HepG2 (cell line): Measurements from ENCODE around the gene WIF1. TPM values are rescaled to one million over a fixed set of nuclear protein-coding genes. Genes with fewer than 3 reads are reported as not detected.

Experiments used
- ATAC-seq: fragments of 200-7000 bp; cut with Tn5 transposase; 3 replicates; pipeline ENCODE4 v1.9.1; 2020; ENCODE audit warnings: mild to moderate bottlenecking, moderate library complexity
- BruUV-seq: library from RNA; stranded (reverse); fragments of 400-500 nt; replicated peaks from 2 replicates; lab custom pipeline; 2021; lab: Mats Ljungman, UMichigan
- CTCF ChIA-PET: fragments of 300-600 bp; formaldehyde crosslinking; extraction: SDS; loops from one replicate; lab custom pipeline; 2021; ENCODE audit warnings: low total read pairs, inconsistent platforms, low intra/inter-chr PET ratio; lab: Yijun Ruan, JAX
- POLR2A ChIA-PET: fragments of 350-600 bp; sonication (Branson Sonifier 250); formaldehyde crosslinking; loops from one replicate; lab custom pipeline; 2020; ENCODE audit warnings: antibody characterized with exemption, inconsistent platforms; lab: Yijun Ruan, JAX
- DNase-seq: peaks from one replicate; pipeline ENCODE4 v3.0.0-alpha.2; 2015; ENCODE audit warnings: low spot score
- FAIRE-seq: peaks from 3 replicates; lab custom pipeline; 2011; peaks lifted over from hg19 to GRCh38; lab: Jason Lieb, UNC
- H2AFZ ChIP-seq: one replicate; pipeline ENCODE4 v1.6.1; 2011; ENCODE audit warnings: low read length, inconsistent platforms
- H3K27ac ChIP-seq: fragments of 300-600 bp; 3 replicates; pipeline ENCODE4 v1.8.0; 2011; ENCODE audit warnings: mixed run types, mild to moderate bottlenecking, mixed read lengths, low read length, inconsistent platforms; ENCODE audit not compliant: insufficient read depth; ENCODE audit errors: extremely low read length
- H3K27me3 ChIP-seq, 2 experiments: fragments of 200-600 bp in 1 of 2; 2 replicates in 1 of 2; 3 replicates in 1 of 2; pipeline versions ENCODE4 v1.6.0 to v1.8.0; 2011; ENCODE audit warnings: low read length in 2 of 2, mild to moderate bottlenecking in 2 of 2, moderate library complexity in 2 of 2, inconsistent platforms in 1 of 2; ENCODE audit not compliant: insufficient read depth in 2 of 2, control insufficient read depth in 1 of 2
- H3K36me3 ChIP-seq, 2 experiments: fragments of 200-600 bp in 1 of 2; replicated peaks in 1 of 2; 2 replicates in 1 of 2; 3 replicates in 1 of 2; pipeline versions ENCODE4 v1.5.1 to v1.8.0; 2011; ENCODE audit warnings: low read length in 2 of 2, inconsistent platforms in 1 of 2; ENCODE audit not compliant: insufficient read depth in 2 of 2, control insufficient read depth in 1 of 2
- H3K4me1 ChIP-seq: 2 replicates; pipeline ENCODE4 v1.5.1; 2012; ENCODE audit warnings: low read length, inconsistent platforms; ENCODE audit not compliant: insufficient read depth
- H3K4me2 ChIP-seq: 2 replicates; pipeline ENCODE4 v1.6.0; 2011; ENCODE audit warnings: low read depth, low read length, inconsistent platforms
- H3K4me3 ChIP-seq, 3 experiments: fragments of 200-600 bp in 1 of 3; sonication (generic), shearing (Covaris generic) in 1 of 3; replicated peaks in 1 of 3; 2 replicates each; pipeline ENCODE4 v1.5.1; 2011 to 2016; ENCODE audit warnings: low read length in 3 of 3, inconsistent platforms in 2 of 3, low read depth in 2 of 3, mild to moderate bottlenecking in 2 of 3, control low read depth in 1 of 3, mixed read lengths in 1 of 3; ENCODE audit not compliant: insufficient read depth in 1 of 3
- H3K79me2 ChIP-seq: one replicate; pipeline ENCODE4 v1.6.1; 2011; ENCODE audit warnings: low read length, inconsistent platforms; ENCODE audit not compliant: insufficient read depth
- H3K9ac ChIP-seq: 2 replicates; pipeline ENCODE4 v1.6.0; 2011; ENCODE audit warnings: mild to moderate bottlenecking, low read depth, low read length, inconsistent platforms; ENCODE audit not compliant: insufficient read depth
- H3K9me3 ChIP-seq: 2 replicates; pipeline ENCODE4 v1.5.1; 2012; ENCODE audit warnings: mild to moderate bottlenecking, low read length
- H4K20me1 ChIP-seq: 2 replicates; pipeline ENCODE4 v1.6.0; 2011; ENCODE audit warnings: inconsistent platforms, mild to moderate bottlenecking, low read length, moderate library complexity; ENCODE audit not compliant: insufficient read depth
- ATAD3A ChIP-seq: sonication (generic); formaldehyde crosslinking; IDR thresholded peaks from 2 replicates; pipeline ENCODE4 v1.4.0; 2020; ENCODE audit warnings: missing genetic modification reagents
- ATF7 ChIP-seq, 2 experiments: fragments of 450-650 bp in 1 of 2; sonication (generic) in 1 of 2; formaldehyde crosslinking in 1 of 2; IDR thresholded peaks; 2 replicates each; pipeline versions ENCODE4 v1.4.0 to v1.6.1; 2016 to 2020; ENCODE audit warnings: antibody characterized with exemption in 1 of 2, mild to moderate bottlenecking in 1 of 2, missing genetic modification reagents in 1 of 2
- KDM2A ChIP-seq: sonication (generic); formaldehyde crosslinking; IDR thresholded peaks from 2 replicates; pipeline ENCODE4 v1.4.0; 2020; ENCODE audit warnings: low read depth, missing genetic modification reagents, borderline replicate concordance
- MAZ ChIP-seq, 2 experiments: sonication (generic) in 1 of 2; formaldehyde crosslinking in 1 of 2; IDR thresholded peaks; 2 replicates each; pipeline versions ENCODE4 v1.5.0 to v1.6.1; 2012 to 2020; ENCODE audit warnings: low read depth in 2 of 2, mild to moderate bottlenecking in 2 of 2, borderline replicate concordance in 1 of 2, improper control_type of control experiment in 1 of 2, low read length in 1 of 2, missing genetic modification reagents in 1 of 2, moderate library complexity in 1 of 2
- MED8 ChIP-seq: sonication (generic); formaldehyde crosslinking; IDR thresholded peaks from 2 replicates; pipeline ENCODE4 v1.8.1; 2023; ENCODE audit warnings: mild to moderate bottlenecking, missing genetic modification reagents; ENCODE audit not compliant: insufficient replicate concordance
- RBFOX2 ChIP-seq: fragments of 200-400 bp; formaldehyde crosslinking; IDR thresholded peaks from 2 replicates; pipeline ENCODE4 v1.6.1; 2017; ENCODE audit warnings: low read depth, mild to moderate bottlenecking, low read length
- RFX1 ChIP-seq: fragments of 450-650 bp; IDR thresholded peaks from 2 replicates; pipeline ENCODE4 v1.6.1; 2017
- SMARCE1 ChIP-seq: fragments of 450-650 bp; IDR thresholded peaks from 2 replicates; pipeline ENCODE4 v1.6.1; 2017; ENCODE audit warnings: borderline replicate concordance
- STAG1 ChIP-seq: sonication (generic); formaldehyde crosslinking; IDR thresholded peaks from 2 replicates; pipeline ENCODE4 v1.4.0; 2020; ENCODE audit warnings: missing genetic modification reagents
- XBP1 ChIP-seq: sonication (generic); formaldehyde crosslinking; IDR thresholded peaks from 2 replicates; pipeline ENCODE4 v1.5.0; 2020; ENCODE audit warnings: missing genetic modification reagents
- ZFP1 ChIP-seq: IDR thresholded peaks from 2 replicates; pipeline ENCODE4 v1.6.1; 2016
- ZNF558 ChIP-seq: sonication (generic); formaldehyde crosslinking; IDR thresholded peaks from 2 replicates; pipeline ENCODE4 v1.9.0; 2022; ENCODE audit warnings: mild to moderate bottlenecking, missing genetic modification reagents, borderline replicate concordance
- ZNF562 ChIP-seq: sonication (generic); formaldehyde crosslinking; IDR thresholded peaks from 2 replicates; pipeline ENCODE4 v1.8.0; 2022; ENCODE audit warnings: missing genetic modification reagents, borderline replicate concordance
- ZNF747 ChIP-seq: sonication (generic); formaldehyde crosslinking; IDR thresholded peaks from 2 replicates; pipeline ENCODE4 v1.8.1; 2023; ENCODE audit warnings: missing genetic modification reagents, mild to moderate bottlenecking, borderline replicate concordance
- WGBS: methylation state at CpG from one replicate; pipeline ENCODE4 v1.1.6; 2017; ENCODE audit warnings: low lambda C conversion rate; 5-methylcytosine and 5-hydroxymethylcytosine counted together
- in situ Hi-C: cut with HindIII; loops from 2 replicates; pipeline ENCODE4 v1.10.0; 2017; ENCODE audit warnings: low pct_unique_long_range_greater_than_20kb; ENCODE audit not compliant: extremely low pct_ligation_motif_present
- intact Hi-C: fragments of 100-400 bp; cut with micrococcal nuclease; formaldehyde crosslinking; loops from one replicate; pipeline ENCODE4 v1.10.0; 2022; ENCODE audit not compliant: unreplicated experiment
- polyA plus RNA-seq, 8 experiments: library from polyadenylated mRNA; depleted of rRNA in 3 of 8; stranded (reverse) in 7 of 8; unstranded in 1 of 8; fragments of >200 nt; fragmentation: Illumina TruSeq in 4 of 8; extraction: Trizol in 4 of 8; gene quantifications; 2 replicates each; pipeline versions ENCODE4 v1.2.1 to v1.2.3, GENCODE V29; 2011 to 2016; ENCODE audit warnings: low read depth in 4 of 8, missing spikeins in 1 of 8, mixed read lengths in 1 of 8; ENCODE audit not compliant: insufficient read depth in 1 of 8
- total RNA-seq, 5 experiments: library from RNA; depleted of rRNA; stranded (reverse); fragments of >200 nt; fragmentation: Illumina TruSeq; extraction: Trizol; gene quantifications; 2 replicates each; pipeline ENCODE4 v1.2.3, GENCODE V29; 2016; ENCODE audit warnings: low read depth in 1 of 5
- TF ChIP-seq, protein P1 (sequence below): sonication (generic); formaldehyde crosslinking; IDR thresholded peaks from 2 replicates; pipeline ENCODE4 v1.4.0; 2020; ENCODE audit warnings: missing genetic modification reagents
- TF ChIP-seq, protein P2 (sequence below): sonication (generic); formaldehyde crosslinking; IDR thresholded peaks from 2 replicates; pipeline ENCODE4 v1.4.0; 2020; ENCODE audit warnings: mild to moderate bottlenecking, missing genetic modification reagents, borderline replicate concordance

WIF1 gene
- total and polyA plus RNA-seq, 2 of the 13 experiments (the other 11 are each of a cell fraction or from before 2014, with no cell fraction given): not detected

DNA sequence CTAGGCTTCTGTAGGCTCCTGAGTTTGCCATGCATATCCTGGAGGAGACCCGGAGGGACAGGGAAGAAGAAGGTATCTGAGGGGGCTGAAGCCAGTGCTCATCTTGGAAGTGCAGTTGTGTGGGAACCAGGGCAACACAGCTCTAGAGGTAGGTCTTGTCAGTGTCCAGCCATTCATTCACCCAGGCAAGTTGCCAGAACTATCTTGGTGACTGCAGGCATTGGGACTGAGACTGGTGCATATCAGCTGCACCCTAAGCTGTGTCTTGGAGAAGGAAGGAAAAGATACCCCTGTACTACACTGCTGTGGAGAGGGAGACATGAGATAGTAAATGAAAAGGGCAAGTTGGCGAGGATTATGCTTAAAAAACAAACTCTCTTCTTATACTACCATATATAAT lies 4.9 kb upstream of the WIF1 start:
- Histone ChIP-seq H2AFZ (no peak overlapping the region), H3K27me3 (no peaks in the 10 kb centered on the region), H3K9ac (no peak overlapping the region), H3K79me2 (no peaks in the 10 kb centered on the region), H4K20me1 (no peaks in the 10 kb centered on the region), H3K4me1 (no peaks in the 10 kb centered on the region), H3K9me3 (no peaks in the 10 kb centered on the region), H3K27ac (no peak overlapping the region), H3K4me3 (no peak overlapping the region), H3K4me2 (no peak overlapping the region), H3K36me3 (no peaks in the 10 kb centered on the region)
- POLR2A ChIA-PET: no interaction called here
- ATAC-seq (no peak), DNase-seq (no peak), FAIRE-seq (no peak)
- no TSS peak for BruUV-seq
- in situ Hi-C loops (no loop called here), intact Hi-C loops (no loop called here)
- CTCF ChIA-PET: no interaction called here
- 29% methylated on average over 2 of the region's 2 CpGs for WGBS
- TF ChIP-seq MAZ (IDR thresholded peaks at IDR 0.05; ENCODE audit: borderline replicate concordance, low read depth, low read length) (no peak), MAZ (CRISPR knock-in tag; IDR thresholded peaks at IDR 0.05; ENCODE audit: low read depth) (no peak), ZFP1 (CRISPR knock-in tag) (no peak), RBFOX2 (no peak), ZNF747 (CRISPR knock-in tag) (no peak), SMARCE1 (no peak), ATF7 (IDR thresholded peaks at IDR 0.05) (no peak), ATF7 (CRISPR knock-in tag; IDR thresholded peaks at IDR 0.05) (no peak), ZNF562 (CRISPR knock-in tag) (no peak), STAG1 (CRISPR knock-in tag) (no peak), ZNF558 (CRISPR knock-in tag) (no peak), KDM2A (CRISPR knock-in tag) (no peak), XBP1 (CRISPR knock-in tag) (no peak), ATAD3A (CRISPR knock-in tag) (no peak), RFX1 (no peak), MED8 (CRISPR knock-in tag) (no peak)
- TF ChIP-seq, protein P1, sequence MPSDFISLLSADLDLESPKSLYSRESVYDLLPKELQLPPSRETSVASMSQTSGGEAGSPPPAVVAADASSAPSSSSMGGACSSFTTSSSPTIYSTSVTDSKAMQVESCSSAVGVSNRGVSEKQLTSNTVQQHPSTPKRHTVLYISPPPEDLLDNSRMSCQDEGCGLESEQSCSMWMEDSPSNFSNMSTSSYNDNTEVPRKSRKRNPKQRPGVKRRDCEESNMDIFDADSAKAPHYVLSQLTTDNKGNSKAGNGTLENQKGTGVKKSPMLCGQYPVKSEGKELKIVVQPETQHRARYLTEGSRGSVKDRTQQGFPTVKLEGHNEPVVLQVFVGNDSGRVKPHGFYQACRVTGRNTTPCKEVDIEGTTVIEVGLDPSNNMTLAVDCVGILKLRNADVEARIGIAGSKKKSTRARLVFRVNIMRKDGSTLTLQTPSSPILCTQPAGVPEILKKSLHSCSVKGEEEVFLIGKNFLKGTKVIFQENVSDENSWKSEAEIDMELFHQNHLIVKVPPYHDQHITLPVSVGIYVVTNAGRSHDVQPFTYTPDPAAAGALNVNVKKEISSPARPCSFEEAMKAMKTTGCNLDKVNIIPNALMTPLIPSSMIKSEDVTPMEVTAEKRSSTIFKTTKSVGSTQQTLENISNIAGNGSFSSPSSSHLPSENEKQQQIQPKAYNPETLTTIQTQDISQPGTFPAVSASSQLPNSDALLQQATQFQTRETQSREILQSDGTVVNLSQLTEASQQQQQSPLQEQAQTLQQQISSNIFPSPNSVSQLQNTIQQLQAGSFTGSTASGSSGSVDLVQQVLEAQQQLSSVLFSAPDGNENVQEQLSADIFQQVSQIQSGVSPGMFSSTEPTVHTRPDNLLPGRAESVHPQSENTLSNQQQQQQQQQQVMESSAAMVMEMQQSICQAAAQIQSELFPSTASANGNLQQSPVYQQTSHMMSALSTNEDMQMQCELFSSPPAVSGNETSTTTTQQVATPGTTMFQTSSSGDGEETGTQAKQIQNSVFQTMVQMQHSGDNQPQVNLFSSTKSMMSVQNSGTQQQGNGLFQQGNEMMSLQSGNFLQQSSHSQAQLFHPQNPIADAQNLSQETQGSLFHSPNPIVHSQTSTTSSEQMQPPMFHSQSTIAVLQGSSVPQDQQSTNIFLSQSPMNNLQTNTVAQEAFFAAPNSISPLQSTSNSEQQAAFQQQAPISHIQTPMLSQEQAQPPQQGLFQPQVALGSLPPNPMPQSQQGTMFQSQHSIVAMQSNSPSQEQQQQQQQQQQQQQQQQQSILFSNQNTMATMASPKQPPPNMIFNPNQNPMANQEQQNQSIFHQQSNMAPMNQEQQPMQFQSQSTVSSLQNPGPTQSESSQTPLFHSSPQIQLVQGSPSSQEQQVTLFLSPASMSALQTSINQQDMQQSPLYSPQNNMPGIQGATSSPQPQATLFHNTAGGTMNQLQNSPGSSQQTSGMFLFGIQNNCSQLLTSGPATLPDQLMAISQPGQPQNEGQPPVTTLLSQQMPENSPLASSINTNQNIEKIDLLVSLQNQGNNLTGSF (CRISPR knock-in tag): no peak
- TF ChIP-seq, protein P2, sequence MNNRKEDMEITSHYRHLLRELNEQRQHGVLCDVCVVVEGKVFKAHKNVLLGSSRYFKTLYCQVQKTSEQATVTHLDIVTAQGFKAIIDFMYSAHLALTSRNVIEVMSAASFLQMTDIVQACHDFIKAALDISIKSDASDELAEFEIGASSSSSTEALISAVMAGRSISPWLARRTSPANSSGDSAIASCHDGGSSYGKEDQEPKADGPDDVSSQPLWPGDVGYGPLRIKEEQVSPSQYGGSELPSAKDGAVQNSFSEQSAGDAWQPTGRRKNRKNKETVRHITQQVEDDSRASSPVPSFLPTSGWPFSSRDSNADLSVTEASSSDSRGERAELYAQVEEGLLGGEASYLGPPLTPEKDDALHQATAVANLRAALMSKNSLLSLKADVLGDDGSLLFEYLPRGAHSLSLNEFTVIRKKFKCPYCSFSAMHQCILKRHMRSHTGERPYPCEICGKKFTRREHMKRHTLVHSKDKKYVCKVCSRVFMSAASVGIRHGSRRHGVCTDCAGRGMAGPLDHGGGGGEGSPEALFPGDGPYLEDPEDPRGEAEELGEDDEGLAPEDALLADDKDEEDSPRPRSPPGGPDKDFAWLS: no peak
